Endometrium (tissue), 2 donors: ENCODE measurements around the gene XPO1.
"Not testable (repeated sequence)": the region's sequence is repeated elsewhere in the genome, so short reads cannot be mapped to it uniquely, and the experiment has no call there.

ENCODE experiments used
- FAIRE-seq: peaks from 2 replicates; lab custom pipeline; 2012; peaks lifted over from hg19 to GRCh38; lab: Jason Lieb, UNC
- donor health status: control.
- donor health status: control.

XPO1 gene

DNA sequence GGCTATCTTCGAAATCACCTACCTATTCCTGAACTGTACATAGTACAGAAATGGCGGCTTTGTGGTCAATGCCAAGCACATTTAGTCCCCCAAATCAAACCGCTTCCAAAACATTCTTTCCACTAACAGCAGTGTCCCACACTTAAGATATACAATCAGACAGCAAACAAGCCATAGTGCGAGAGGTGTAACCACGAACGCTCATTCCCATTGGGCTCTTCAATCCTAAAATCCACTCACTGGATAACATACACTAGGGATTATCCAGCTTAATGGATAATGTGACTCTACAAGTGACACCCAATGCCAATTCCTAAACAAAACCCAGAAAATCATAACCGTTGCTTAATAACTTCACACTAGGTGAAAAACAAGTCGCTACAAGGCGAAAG, 2.0 kb downstream of the XPO1 start:
- FAIRE-seq: no peak

DNA sequence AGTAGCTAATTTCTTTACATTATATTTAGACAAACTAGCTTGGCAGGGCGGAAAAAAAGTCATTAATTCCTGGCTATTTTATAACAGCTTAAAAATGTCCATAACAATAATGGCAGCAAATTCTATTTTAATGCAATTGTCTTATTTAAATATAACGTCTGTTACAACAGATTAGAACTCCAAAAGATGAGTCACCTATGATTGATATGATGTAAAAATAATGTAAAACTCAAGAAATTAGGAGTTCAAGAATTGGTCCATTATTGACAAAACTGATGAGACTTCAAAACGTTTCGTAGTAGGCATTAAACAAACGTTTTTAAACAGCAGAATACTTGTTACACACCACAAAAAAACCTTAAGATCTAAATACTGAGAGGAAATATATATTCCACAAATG, 2.7 kb downstream of the XPO1 start:
- FAIRE-seq: no peak

DNA sequence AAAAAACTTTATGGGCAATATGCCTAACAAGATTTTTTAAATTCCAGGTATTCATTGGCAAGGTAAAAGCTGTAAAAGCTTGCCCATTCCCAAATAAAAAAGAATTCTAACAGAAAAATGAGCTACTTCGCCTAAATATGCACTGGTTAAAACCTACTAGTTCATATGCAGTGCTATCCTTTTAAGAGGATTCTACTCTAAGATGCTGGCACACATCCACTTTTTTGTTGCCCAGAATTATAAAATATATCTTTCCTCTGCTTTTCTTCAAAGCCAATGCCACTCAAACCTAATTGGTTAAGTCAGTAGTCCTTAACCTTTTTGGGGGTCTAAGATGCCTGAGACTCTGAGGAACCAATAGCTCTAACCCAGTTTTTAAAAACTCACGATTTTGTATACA, 3.2 kb downstream of the XPO1 start:
- FAIRE-seq: no peak

DNA sequence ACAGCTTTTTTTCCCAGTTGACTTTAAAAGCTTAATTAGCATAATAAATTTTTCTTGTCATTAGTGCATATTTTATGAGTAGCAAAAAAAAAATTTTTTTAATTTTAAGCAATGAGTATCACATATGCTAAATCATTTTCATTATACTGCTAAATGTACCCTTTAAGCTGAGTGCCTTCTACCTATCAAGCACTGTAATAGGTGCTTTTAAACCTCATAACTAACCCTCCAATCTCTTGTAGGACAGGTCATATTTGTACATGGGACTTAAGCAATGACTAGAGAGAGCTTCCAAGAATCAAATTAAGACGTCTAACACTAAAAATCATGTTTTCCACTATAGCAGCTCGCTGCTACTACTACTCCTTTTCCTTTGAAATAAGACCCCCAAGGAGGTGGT, 7.4 kb downstream of the XPO1 start:
- FAIRE-seq: no peak

DNA sequence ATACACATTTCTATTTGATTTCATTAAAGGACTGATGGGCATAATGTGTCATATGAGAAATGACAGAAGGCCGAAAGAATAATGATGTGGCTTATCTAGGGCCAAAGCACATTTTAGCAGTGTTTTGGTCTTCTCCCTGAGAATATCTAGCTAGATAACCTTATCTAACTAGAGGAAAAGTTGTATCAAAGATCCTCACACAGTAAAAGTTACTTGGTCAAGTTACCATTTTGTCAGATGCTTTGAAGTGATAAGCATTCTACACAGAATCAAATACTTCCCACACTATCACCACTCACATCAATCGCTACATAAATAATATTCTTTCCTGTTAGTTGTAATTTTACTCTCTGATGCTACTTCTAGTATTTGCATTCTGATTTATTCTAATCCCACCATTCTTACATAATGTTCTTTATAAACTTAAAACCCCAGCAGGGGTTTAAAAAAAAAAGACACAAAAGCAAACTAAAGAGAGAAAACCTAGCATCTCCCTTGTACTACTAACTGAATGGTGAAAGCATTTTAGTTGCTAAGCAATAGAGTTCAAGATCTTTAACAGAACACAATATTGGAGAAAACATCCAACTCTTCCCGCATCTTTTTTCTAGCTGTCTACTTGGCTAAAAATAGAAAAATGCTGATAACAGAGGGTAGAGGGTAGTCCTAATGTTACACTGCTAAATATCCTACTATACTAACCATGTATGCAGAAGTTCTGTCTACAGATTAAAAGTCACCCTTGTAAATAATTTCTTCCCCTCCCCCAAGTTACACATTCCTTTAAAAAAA, 8.0 kb downstream of the XPO1 start:
- no peak for FAIRE-seq

DNA sequence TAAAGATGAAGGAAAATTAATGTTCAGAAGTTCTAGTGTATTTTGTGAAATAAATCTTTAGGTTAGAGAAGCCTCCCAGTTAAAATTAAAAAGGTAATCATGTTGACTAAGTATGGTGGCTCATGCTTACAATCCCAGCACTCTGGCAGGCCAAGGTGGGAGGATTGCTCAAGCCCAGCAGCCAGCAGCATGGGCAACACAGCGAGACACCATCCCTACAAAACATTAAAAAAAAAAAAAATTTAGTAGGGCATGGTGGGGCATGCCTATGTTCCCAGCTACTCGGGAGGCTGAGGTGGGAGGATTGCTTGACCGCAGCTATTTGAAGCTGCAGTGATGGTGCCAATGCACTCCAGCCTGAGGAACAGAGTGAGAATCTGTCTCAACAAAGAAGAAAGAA, 17.9 kb downstream of the XPO1 start:
- no peak for FAIRE-seq

DNA sequence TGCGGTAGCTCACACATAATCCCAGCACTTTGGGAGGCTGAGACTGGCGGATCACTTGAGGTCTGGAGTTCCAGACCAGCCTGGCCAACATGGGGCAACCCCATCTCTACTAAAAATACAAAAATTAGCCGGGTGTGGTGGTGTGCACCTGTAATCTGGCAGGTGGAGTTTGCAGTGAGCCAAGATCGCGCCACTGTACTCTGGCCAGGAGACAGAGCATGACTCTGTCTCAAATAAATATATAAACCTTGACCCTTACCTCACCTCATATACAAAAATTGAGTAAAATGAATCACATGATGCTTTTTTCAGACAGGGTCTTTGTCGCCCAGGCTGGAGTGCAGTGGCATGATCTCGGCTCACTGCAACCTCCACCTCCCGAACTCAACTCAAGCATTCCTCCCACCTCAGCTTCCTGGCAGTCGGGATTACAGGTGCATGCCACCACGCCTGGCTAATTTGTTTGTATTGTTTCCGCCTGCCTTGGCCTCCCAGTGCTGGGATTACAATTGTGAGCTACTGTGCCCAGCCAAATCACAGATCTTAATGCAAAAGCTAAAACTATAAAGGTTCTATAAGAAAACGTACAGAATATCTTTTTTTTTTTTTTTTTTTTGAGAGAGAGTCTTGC, 25.3 kb downstream of the XPO1 start:
- FAIRE-seq: no peak

DNA sequence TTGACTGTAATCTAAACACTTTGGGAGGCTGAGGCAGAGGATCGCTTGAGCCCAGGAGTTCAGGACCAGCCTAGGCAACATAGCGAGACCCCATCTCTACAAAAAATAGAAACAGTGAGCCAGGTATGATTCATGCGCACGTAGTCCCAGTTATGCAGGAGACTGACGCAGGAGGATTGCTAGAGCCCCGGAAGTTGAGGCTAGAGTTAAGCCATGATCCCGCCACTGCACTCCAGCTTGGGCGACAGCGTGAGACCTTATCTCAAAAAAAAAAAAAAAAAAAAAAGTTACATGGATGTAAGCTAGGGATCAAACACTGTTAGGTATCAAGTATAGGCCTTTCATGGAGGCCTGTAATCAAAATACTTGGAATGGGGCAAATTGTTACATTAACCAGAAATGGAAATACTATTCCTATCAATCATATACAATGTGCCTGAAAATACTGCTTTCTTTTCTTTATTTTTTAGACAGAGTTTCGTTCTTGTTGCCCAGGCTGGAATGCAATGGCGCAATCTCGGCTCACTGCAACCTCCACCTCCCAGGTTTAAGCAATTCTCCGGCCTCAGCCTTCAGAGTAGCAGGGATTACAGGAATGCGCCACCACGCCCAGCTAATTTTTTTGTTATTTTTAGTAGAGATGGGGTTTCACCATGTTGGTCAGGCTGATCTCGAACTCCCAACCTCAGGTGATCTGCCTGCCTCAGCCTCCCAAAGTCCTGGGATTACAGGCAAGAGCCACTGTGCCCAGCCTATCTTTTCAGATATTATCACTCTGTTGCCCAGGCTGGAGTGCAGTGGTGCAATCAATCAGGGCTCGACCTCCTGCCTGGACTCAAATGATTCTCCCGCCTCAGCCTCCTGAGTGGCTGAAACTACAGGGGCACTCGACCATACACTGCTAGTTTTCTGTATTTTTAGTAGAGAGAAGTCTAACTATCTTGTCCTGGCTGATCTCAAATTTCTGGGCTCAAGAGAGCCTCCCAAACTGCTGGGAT, 27.2 kb downstream of the XPO1 start:
- no peak for FAIRE-seq

DNA sequence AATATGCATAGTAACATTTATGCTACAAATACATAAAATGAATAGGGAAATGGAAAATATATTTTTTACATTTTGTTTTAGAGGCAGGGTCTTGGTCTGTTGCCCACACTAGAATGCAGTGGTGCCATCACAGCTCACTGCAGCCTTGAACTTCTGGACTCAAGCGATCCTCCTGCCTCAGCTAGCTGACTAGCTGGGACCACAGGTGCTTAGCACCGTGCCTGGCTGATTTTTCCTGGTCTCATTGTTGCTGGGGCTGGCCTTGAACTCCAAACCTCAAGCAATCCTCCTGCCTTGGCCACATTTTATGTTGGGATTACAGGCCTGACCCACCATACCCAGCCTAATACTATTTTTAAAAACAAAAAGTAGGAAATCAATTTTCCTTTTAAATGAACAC, 33.2 kb downstream of the XPO1 start:
- no peak for FAIRE-seq

DNA sequence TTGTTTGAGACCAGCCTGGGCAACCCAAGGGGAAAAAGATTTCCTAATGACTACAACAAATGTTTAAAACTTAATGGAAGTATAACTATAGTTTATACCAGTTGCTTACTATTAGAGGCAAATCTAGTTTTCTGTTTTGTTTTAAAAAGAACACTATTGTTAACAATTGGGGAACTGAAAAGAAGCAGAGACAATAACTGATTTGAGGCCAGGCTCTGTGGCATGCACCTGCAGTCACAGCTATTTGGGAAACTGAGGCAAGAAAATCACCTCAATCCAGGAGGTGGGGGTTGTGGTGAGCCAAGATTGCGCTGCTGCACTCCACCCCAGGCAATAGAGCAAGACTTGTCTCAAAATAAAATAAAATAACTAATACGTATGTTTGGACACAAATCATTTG, 39.1 kb downstream of the XPO1 start:
- FAIRE-seq: no peak

DNA sequence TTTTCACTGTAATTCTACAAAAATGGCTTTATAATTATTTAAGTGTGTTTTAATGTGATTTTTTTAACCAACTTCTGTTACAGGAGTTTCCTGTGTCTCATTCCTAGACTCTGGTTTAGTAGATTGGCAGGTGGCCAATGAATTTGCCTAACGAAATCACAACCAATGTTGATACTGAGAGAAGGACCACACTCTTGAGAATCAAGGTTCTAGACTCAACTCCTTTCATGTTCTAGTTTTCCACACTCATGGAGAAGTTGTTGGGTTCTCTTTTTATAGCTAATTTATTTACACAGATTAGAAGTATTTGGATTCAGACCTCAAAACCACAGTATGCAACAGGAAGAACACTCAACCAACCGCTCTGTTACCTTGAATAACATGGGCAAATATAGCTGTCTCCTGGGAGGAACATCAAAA, 44.6 kb downstream of the XPO1 start:
- no peak for FAIRE-seq

DNA sequence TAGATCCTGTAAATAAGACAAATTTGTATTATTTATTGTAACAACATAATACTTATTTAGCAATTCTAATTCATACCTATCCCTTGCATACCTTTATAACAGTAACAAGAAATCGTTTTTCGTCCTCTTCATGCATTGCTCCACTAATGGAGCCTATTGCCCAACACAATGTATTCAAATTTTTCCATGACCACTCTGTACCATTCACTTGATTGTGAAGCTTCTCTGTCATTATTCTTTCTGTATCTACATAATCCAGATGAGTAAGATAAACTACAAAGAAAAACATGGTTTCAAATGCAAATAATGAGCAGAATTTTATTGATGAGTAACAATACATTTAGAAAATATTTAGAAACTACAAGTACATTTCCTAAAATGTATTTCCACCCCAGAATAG, 45.7 kb downstream of the XPO1 start:
- no peak for FAIRE-seq

DNA sequence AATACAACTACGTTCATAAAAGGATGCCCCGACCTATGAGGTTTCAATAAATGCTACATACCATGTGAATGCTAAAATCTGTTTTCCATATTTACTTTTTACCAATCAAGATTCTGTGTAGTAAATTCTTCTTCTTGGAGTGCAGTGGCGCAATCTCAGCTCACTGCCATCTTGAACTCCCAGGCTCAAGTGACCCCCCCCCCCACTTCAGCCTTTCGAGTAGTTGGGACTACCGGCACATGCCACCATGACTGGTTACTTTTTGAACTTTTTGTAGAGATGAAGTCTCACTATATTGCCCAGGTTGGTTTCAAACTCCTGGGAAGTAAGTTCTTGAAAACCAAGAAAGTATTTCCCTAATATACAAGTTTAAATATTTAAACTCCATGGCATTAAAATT, 52.9 kb downstream of the XPO1 start:
- FAIRE-seq: no peak

DNA sequence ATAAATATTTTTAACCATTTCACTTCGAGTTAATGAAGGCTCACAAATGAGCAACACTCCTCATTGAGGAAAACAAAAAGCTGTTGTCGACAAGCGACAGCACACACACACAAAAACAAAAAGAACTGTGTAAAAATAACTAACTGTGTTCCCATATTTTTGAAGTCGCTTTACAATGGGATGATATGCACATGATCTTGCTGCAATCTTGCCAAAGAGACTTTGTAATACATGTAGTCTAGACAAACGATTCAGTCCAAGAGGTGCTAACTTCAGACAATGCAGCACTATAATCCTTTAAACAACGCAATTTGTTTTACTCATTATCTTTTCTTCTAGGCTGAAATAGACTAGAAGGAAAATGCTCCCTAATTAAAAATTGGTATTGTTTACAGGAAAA, 60.1 kb downstream of the XPO1 start:
- FAIRE-seq: no peak

DNA sequence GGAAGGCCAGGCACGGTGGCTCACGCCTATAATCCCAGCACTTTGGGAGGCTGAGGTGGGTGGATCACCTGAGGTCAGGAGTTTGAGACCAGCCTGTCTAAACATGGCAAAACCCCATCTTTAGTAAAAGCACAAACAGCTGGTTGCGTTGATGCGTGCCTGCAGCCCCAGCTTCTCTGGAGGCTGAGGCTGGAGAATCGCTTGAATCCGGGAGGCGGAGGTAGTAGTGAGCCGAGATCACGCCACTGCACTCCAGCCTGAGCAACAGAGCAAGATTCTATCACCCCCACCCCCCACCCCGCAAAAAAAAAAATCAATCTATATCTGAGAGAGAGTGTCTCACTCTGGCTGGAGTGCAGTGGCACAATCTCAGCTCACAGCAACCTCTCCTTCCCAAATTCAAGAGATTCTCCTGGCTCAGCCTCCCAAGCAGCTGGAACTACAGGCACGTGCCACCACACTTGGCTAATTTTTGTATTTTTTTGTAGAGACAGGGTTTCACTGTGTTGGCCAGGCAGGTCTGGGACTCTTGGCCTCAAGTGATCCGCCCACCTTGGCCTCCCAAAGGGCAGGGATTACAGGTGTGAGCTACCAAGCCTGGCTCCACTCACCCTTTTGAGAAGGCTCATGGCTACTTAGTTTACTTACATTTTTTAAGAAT, 61.1 kb downstream of the XPO1 start:
- FAIRE-seq: not testable (repeated sequence)

DNA sequence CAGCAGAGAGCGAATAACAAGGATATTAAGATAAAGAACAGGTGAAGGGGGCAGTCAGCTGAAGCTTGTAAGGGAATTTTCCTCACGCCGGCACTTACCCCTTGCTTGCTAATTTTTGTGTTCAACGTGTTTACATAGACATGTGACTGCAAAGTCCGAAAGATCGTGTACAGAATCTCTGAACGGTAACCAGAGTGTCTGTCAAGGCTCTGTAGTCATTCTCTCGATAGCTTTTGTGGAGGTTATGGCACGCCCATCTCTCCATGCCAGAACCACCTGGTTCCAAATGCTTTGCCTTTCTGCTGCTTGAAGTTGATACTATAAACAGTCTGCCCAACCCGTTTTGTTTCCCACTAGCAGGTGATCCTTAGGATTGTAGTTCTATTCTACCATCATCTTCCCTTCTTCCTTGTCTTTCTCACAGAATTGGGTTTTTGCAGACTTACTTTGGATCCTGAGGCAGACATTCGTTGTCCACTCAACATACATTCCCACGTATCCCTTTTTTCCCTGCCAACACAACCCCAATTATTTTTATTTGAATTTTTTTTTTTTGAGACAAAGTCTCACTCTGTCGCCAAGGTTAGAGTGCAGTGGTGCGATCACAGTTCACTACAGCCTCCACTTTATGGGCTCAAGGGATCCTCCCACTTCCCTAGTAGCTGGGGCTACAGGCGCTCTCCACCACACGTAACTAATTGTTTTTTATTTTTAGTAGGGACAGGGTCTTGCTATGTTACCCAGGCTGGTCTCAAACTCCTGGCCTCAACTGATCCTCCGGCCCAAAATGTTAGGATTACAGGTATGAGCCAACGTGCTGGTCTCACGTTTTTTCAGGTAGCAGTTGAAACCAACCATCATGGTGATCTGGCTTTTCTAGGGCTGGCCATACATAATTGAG, 66.0 kb downstream of the XPO1 start:
- no peak for FAIRE-seq

DNA sequence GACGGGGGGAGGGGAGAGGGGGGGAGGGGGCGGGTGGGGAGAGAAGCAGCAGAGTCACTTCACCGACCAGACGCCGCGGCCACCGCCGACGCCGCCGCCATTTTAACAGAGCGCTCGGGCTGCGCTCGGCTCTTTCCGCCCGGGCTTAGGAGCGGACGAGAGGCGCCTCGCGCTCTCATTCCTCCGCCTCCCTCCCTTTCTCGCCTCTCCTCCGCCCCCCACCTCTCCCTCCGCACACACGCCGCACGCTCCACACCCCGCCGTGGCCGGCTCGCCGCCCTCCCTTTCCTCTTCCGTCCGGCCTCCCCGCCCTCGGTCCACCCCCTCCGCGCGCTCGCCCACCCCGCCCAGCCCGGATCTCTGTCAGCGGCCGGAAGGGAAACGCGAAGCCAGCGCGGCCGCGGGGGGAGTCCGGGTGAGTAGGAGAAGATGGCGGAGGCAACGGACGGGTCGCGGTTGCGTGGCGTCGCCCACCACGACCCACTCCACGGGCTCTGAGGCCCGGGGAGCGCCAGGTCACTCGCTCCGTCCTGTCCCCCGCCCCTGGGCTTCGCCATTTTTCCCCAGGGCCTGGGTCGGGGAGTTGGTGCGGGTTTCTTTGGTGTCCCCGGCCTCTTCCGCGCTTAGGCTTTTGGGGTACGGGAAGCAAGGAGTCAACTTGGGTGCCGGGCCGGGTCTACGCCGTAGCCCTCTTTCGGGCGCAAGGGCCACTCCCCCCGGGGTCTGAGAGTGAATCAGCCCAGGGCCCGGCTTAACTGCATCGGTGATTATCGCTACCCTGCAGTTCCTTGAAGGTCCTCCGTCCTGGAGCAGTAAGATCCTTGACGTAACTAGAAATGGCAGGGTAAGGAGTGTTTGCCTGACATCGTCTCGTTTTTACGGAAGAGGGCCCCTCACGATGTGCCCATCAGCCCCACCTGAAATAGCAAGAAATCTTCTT, 66.9 kb downstream of the XPO1 start, which contains the start of gene USP34:
Gene USP34 (minus strand): TSS at position 123 of the 940 bp plus-strand sequence. CDS start 395 bp downstream, outside the sequence.
- no peak for FAIRE-seq

DNA sequence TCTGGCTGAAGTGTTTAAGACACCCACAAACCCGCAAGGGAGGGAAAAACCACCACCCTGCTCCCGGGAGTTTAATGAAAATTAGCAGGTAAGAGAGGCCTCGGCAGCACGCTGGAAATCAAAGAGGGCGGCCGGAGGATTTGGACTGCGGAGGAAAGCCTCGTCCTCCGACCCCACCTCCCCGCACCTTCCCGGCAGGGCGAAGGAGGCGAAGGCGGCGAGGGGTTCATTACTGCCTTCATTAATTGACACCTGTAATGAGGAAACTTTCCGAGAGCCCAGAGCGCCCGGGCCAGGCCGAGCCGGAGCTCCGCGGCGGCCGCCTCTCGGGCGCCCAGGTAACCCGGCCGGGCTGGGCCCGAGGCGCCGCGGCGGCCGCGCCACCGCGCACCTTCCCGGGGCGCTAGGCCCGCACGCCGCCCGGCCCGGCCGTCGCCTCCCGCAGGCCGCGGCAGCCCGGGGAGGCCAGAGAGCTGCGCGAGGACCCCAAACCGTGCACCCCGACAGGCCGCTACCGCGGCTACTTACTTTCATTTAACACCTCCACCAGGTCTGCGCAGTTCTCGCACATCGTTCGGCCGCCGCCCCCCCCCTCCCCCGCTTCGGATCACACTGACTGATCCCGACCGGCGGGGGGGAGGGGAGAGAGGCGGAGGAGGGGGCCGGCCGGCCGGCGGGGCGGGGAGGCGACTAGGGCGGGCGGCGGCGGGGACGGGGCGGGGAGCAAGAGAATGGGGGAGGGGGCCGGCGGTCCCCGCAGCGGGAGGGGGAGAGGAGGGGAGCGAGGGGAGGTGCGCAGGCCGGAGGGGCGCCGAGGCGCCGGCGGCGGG, 67.8 kb downstream of the XPO1 start:
- no peak for FAIRE-seq
